ENCODE measurements around the gene ABCD1.

ABCD1 gene

DNA sequence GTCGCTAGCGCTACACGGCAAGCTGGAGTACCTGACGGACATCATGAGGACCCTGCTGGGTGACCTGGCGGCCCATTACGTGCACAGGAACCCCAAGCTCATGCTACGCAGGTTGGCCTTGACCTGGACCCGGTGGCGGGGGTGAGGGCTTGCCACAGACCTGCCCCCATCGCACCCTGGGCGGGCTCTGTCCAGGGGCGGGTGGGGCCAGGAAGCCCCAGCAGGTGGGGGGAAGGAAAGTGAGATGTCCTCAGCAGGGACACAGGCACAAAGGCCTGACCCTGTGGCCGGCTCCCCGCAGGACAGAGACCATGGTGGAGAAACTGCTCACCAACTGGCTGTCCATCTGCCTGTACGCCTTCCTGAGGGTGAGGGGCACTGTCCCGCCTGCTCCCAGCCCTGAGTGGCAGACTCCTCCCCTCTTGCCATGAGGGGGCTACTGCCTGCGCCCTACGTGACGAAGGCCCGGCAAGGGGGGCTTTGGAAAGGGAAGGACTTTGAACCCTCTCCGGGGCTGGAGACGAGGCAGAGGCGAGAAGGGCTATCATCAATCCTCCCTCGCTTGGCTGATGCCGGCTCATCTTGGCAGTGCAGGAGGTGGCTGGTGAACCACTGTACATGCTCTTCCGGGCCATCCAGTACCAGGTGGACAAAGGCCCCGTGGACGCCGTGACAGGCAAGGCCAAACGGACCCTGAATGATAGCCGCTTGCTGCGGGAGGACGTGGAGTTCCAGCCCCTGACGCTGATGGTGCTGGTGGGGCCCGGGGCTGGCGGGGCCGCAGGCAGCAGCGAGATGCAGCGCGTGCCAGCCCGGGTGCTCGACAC, 50.9 kb downstream of the ABCD1 start:
- DNase-seq, result no peak

DNA sequence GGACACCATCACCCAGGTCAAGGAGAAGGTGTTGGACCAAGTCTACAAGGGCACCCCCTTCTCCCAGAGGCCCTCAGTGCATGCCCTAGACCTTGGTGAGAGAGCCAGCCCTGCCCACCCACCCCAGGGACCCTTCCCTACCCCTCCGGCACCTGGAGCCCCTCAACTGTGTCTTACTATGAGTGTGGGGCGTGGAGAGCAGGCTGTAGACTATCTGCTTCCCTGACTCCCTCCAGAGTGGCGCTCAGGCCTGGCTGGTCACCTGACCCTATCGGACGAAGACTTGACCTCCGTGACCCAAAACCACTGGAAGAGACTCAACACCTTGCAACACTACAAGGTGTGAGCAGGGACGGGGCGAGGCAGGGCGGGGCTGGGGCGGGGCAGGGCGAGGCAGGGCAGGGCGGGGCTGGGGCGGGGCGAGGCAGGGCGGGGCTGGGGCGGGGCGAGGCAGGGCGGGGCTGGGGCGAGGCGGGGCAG, 51.5 kb downstream of the ABCD1 start:
- DNase-seq, result no peak

DNA sequence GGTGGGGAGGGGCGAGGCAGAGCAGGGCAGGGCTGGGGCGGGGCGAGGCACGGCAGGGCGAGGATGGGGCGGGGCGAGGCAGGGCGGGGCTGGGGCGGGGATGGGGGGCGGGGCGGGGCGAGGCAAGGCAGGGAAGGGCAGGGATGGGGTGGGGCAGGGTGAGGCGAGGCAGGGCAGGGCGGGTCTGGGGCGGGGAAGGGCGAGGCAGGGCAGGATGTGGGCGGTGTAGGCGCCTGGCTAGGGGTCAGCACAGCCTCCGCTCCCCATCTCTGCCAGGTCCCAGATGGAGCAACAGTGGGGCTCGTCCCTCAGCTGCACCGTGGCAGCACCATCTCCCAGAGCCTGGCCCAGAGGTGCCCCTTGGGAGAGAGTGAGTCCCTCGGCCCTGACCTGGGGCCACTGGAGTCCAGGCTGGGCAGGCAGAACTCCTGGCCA, 52.0 kb downstream of the ABCD1 start:
- DNase-seq, result no peak

DNA sequence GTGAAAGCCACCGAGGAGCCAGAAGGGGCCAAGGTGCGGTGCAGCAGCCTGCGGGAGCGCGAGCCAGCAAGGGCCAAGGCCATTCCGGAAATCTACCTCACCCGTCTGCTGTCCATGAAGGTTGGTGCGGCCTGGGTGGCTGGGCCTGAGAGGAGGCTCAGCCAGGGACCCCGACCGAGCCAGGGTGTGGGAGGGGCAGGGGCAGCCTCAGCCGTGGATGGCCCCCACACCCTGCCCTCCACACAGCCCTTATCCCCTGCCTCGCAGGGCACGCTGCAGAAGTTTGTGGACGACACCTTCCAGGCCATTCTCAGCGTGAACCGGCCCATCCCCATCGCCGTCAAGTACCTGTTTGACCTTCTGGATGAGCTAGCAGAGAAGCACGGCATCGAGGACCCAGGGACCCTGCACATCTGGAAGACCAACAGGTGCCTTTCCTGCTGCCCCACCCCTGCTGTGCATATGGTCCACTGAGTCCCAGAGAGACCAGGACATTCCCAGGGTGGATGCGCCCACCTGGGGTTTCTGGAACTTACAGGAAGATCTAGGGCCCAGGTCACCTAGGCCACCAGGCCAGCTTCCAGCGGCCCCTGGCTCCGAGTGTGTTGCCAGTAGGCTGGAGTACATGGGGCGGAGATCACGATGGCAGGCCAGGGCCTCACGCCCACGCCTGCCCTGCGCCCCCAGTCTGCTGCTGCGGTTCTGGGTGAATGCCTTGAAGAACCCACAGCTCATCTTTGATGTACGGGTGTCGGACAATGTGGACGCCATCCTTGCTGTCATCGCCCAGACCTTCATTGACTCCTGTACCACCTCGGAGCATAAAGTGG, 52.8 kb downstream of the ABCD1 start:
- DNase-seq, result no peak

DNA sequence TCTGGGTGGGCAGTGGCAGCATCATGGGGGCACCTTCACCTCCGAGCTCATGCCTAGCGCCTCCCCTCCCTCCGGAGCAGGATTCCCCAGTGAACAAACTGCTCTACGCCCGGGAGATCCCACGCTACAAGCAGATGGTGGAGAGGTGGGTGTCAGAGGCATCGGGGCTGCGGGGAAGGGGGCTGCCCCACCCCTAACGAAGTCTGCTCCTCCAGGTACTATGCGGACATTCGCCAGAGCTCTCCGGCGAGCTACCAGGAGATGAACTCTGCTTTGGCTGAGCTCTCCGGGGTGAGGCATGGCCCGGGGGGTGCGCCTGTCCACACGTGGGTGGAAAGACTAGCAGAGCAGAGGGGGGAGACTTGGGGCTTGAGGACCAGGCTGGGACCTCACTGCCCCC, 53.5 kb downstream of the ABCD1 start:
- no peak for DNase-seq

DNA sequence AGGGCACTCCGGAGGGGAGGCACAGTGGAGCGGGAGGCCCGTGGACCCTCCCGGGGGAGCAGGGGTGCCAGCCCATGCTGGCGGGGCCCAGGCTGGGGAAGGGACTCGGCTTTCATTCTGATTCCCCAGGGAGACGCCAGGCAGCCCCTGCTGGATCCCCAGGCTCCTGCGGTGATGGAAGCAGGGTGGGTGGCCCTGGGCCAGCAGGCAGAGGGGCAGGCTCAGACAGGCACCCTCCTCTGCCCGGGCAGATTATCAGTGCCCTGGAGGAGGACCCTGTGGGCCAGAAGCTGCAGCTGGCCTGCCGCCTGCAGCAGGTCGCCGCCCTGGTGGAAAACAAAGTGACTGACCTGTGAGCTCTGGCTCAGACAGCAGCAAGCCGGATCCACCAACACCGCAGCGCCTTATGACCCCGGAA, 54.0 kb downstream of the ABCD1 start:
- DNase-seq, result no peak

DNA sequence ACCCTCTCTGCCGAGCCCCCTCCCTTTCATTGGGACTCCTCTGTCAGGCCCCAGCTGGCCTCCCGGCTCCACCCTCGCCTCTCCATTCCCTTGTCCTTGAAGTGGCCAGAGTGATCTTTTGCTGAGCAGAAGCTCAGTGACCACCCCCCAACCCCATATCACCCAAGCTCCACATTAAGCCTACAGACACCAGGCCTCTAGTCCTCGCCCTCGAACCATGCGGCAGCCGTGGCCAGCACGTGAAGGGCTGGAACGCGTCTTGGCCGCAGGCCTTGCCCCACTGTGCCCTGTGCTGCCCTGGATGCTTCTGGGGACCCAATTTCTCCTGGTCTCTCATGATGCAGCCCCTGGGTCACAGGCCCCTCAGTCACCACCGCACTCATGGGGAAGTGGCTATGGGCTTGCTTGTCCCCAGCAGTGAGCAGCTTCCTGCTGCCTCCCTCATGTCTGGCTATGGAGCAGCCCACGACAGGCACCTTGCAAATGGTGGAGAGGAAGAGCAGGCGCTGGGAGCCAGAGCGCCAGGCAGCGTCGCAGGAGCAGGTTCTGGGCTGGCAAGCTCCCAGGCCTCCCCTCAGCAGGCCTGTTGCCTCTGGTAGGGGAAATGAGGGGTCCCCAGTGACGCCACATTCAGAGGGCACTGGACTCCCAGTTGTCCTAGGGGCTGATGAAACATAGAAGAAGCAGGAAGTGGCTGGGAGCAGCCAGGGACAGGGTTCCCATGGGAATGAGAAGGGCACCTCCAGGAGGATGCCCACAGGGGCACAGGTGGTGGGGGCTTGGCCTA, 55.4 kb downstream of the ABCD1 start:
- DNase-seq, result no peak

DNA sequence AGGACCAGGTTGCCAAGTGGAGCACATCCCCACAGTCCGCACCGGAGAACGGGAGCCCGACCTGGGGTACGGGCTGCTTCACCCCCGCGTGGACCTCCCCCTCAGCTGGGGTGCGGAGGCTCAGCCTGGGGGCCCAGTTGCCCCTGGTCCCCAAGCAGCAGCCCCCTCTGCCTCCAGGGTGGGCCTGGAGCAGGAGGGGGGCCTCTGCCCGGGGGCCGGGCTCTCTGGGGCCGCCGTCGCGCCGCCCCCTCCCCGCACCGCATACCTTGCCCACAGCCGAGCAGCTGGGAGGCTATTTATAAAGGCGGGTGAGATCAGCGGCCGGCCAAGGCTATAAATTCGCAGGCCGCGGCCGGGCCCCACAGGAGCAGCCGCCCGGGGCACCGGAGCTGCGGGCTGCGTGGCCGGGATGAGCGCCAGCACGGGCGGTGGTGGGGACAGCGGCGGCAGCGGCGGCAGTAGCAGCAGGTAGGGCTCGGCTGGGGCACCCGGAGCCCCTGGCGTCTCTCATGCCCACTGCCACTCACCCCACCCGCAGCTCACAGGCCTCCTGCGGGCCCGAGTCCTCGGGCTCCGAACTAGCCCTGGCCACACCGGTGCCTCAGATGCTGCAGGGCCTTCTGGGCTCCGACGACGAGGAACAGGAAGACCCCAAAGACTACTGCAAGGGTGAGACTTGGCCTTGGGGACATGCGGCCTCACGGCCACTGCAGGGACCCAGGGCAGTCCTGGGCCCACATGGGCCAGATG, 56.2 kb downstream of the ABCD1 start, which contains the start of gene SRPK3:
SRPK3 (plus strand) TSS at position 364 of the 750 bp plus-strand sequence; CDS start at position 410, 46 bp downstream.
- no peak for DNase-seq

DNA sequence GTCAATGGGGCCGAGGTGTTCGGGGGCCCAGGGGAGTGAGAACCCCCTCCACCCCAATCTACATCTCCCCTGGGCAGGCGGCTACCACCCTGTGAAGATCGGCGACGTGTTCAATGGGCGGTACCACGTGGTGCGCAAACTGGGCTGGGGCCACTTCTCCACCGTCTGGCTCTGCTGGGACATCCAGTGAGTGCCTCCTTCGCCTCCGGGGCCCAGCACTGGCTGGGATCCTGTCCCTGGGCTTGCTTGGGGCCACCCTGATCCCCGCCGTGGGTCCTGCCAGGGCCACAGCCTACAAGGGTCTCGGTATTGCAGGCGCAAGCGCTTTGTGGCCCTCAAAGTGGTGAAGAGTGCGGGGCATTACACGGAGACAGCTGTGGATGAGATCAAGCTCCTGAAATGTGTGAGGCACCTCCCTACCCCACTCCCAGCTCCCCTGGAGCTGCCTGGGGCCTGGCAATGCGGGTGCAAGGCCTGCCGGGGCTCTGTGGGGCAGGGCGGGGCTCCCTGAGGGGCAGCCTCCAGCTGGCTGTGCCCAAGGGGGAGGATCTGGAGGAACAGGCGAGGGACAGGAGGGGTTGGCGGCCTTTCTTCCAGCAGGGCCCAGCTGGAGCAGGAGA, 56.9 kb downstream of the ABCD1 start:
- DNase-seq, result no peak

DNA sequence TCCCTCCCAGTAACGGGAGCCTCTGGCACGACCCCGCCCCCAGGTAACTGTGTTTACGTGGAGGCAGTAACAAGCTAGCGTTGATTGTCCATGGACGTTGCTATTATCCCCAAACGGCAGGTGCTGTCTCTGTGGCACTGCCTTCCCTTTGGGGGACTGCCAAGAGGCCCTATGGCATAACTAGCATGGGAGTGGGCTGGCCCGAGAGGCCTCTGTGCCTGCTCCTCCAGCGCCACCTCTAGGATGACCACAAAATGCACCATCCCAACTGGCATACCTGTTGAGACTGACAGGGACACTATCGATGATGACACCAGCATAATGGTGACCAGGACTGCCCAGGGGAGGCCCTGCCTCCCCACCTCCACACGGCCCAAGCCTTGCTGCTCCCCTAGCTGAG, 57.7 kb downstream of the ABCD1 start:
- no peak for DNase-seq

DNA sequence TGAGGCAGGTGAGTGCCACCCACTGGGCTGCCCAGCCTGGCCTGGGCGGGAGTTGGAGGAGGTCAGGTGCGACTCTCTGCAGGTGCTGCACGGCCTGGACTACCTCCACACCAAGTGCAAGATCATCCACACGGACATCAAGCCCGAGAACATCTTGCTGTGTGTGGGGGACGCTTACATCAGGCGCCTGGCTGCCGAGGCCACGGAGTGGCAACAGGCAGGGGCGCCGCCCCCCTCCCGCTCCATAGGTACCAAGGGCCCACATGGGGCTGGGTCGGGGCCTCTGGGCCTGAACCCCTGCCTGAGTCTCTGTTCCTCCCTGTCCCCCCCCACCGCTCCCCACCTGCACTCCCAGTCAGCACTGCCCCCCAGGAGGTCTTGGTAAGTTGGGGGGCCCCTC, 58.2 kb downstream of the ABCD1 start:
- no peak for DNase-seq

DNA sequence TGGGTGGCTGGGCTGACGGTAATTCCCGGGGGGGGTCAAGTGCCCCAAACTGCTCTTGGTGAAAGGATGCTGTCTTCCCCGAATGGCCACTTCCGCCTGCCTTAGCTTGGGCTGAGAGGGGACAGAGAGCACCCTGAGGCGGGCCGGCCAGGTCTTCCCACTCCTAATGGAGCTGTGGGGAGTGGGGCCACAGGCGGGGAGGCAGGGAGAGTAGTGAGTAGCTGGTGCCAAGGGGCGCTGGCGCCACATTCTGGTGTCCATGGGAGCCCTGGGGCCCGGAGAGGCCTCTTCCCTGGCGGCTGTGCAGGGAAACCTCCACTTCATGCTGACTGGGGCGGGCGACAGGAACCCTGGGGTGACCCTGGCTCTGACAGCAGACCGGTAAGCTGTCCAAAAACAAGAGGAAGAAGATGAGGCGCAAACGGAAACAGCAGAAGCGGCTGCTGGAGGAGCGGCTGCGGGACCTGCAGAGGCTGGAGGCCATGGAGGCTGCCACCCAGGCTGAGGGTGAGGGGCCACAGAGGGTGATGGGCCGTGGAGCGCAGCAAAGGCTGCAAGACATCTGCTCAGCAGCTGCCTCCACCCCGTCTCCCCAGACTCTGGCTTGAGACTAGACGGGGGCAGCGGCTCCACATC, 58.8 kb downstream of the ABCD1 start:
- no peak for DNase-seq

DNA sequence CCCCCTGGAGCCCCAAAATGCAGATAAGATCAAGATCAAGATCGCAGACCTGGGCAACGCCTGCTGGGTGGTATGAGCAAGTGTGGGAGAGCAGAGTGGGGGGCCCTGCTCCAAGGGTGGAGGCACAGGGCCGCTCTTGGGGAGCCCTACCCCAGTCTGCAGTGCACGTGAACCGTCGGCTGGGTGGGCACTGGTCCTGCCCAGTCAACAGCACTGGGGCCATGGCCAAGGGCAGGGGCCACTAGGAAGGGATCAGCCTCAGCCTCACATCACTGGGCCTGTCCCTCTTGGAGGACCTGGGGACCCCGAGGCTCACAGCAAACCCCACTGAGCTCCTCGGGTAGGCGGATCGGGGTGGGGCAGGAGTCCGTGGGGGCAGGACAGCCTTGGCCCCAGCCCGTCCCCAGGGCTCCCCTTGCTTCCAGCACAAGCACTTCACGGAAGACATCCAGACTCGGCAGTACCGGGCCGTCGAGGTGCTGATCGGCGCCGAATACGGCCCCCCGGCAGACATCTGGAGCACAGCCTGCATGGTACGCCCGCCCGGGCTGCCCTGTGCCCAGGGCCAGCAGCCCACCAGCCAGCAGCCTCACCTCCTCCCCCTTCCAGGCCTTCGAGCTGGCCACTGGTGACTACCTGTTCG, 59.8 kb downstream of the ABCD1 start:
- no peak for DNase-seq

DNA sequence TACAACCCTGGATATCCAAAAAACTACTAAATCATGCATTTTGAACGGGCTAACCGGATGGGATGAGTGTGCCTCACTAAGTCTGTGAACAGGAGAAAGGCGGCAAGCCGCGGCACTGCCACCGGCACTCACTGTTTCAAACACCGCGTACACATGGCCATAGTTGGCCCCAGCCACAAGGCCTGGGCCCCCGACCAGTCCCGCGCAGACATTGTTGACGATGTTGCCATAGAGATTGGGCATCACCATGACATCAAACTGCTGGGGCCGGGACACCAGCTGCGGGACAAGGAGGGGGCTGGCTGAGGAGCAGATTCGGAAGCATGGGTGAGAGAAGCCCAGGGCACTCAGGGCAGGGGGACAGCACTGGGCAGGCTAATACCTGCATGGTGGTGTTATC, 62.0 kb downstream of the ABCD1 start:
- DNase-seq, result no peak

DNA sequence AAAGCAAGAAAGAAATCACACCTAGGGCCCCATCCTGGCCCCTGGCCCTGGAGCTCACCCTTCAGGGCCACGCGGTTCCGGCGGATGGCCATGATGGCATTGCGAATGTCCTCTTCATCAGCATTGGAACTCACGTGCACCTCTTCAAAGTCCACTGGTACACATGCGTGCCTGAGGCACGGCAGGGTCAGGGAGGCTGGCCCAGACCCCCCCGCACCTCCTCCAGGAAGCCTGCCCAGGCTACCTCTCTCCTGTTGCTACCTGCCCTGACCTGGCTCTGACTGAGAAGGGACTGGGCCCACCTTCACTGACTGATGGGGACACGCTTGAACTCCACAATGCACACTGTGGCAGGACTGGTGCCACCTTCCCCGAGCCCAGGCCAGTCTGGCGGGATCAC, 65.0 kb downstream of the ABCD1 start:
- no peak for DNase-seq

DNA sequence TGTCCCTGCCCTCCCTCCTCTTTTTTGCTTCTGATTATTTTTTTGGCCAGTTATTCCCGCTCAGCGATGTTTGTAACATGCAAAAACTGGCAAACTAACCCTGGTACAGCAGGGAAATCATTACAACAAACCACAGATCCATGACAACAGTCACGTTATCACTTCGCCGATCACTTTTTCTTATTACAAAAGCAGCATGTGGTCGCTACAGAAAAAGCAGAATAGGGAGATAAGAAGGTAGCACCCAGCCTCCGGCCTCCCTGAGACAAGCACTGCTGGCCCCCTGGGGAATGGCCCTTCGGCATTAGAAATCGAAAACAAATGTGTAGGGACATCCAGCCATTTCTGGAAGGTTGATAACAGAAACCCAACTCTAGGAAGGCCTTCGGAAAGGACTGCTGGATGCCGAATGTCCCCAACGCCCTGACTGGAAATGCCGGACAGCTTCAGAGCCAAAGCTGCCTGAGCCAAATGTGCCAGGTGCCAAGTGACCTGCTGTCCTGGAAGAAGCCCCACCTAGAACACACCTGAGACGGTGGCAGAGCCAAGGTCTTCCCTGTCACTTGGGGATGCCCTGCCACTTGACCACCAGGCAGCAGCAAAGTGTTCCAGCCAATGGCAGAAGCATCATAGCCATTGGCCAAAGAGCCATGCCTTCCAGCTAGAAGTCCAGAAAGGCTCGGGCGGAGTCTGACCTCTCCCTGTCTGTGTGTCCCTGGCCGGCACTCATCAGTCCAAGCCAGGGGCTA, 66.6 kb downstream of the ABCD1 start:
- no peak for DNase-seq

DNA sequence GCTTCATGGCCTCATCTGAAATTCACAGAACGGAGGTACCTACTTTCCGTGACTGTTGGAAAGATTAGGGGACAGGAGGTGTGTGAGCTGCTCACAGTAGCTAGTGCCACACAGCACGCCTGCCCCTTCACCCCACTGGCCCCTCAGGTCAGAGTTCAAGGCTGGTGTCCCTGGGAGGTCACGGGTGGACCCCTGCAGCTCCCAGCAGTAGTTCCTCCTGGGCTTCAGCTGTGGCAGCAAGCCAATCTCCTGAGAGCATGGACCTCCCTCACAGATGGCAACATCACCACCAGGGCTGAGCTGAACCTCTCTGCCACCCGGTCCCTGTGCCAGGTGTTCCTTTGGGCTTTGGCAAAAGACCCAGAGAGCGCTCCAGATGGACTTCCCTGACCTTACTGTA, 67.7 kb downstream of the ABCD1 start:
- no peak for DNase-seq

DNA sequence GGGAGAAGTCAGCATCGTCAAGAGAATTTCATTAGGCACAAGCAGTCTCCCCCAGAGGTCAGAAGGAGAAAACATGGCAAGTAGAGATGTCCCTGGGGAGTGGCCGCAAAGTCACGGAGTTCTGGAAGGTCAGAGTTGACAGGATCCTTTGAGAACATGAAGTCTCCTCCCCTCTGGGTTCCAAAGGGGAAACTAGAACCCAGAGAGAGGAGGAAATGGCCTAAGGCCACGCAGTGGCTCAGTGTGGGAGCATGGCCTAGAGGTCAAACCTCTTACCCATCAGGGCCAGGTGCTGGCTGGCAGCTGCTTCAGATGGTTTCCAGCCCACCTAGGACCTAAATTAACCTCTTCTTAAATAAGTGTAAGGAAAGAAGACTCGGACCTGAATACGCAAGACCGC, 68.6 kb downstream of the ABCD1 start:
- no peak for DNase-seq

Data from stimulated activated CD4-positive, alpha-beta T cell treated with anti-CD3 and anti-CD28 coated beads, Interleukin-2, amount 100 ng/mL, for 48 hours (primary cell).